DMS153 treated with DMSO at 0.1 percent for 48 hours (cell line): ENCODE results near the gene ASB1.

ENCODE experiments used
- DNase-seq: peaks from one replicate; lab custom pipeline; 2025; ENCODE audit not compliant: unreplicated experiment; lab: John Stamatoyannopoulos, UW

Gene ASB1

GRCh38 chr2:238464389-238464788 is 37.7 kb downstream of the ASB1 start:
- no peak for DNase-seq

- DNase-seq: no peak
Observed at GRCh38 chr2:238465487-238466242, 38.9 kb downstream of the ASB1 start.

GRCh38 chr2:238466243-238466756 is 39.6 kb downstream of the ASB1 start:
- no peak for DNase-seq

GRCh38 chr2:238467062-238467461 is 40.3 kb downstream of the ASB1 start:
- no peak for DNase-seq

- no peak for DNase-seq
Observed at GRCh38 chr2:238467792-238468191, 41.1 kb downstream of the ASB1 start.

- no peak for DNase-seq
Observed at GRCh38 chr2:238469155-238469554, 42.4 kb downstream of the ASB1 start.

- no peak for DNase-seq
Observed at GRCh38 chr2:238473014-238473413, 46.3 kb downstream of the ASB1 start.

- DNase-seq: no peak
Observed at GRCh38 chr2:238473523-238473922, 46.8 kb downstream of the ASB1 start.

GRCh38 chr2:238475034-238475433 is 48.3 kb downstream of the ASB1 start:
- DNase-seq: no peak

GRCh38 chr2:238475566-238475965 is 48.8 kb downstream of the ASB1 start:
- DNase-seq: no peak

- DNase-seq: no peak
Observed at GRCh38 chr2:238476258-238476657, 49.5 kb downstream of the ASB1 start.

GRCh38 chr2:238478216-238478615 is 51.5 kb downstream of the ASB1 start:
- no peak for DNase-seq

GRCh38 chr2:238479847-238480246 is 53.1 kb downstream of the ASB1 start:
- DNase-seq: no peak

- no peak for DNase-seq
Observed at GRCh38 chr2:238483021-238483420, 56.3 kb downstream of the ASB1 start.

- no peak for DNase-seq
Observed at GRCh38 chr2:238483656-238484055, 56.9 kb downstream of the ASB1 start.

GRCh38 chr2:238484522-238485452 is 58.1 kb downstream of the ASB1 start:
- DNase-seq: no peak

GRCh38 chr2:238486123-238486848 is 59.6 kb downstream of the ASB1 start:
- DNase-seq: no peak

GRCh38 chr2:238487134-238487533 is 60.4 kb downstream of the ASB1 start:
- no peak for DNase-seq

- DNase-seq: no peak
Observed at GRCh38 chr2:238487652-238488346, 61.1 kb downstream of the ASB1 start.

GRCh38 chr2:238488347-238488826 is 61.7 kb downstream of the ASB1 start:
- no peak for DNase-seq
